ENCODE measurements around the gene KRTCAP2. TPM values are rescaled to one million over a fixed set of nuclear protein-coding genes. Genes with fewer than 3 reads are reported as not detected.
A peak's percentile ranks its signal among the peaks of the same experiment; 100 is the strongest.

The KRTCAP2 gene
- polyA plus RNA-seq, 3 donors: 157 to 256 (median 247) TPM

DNA sequence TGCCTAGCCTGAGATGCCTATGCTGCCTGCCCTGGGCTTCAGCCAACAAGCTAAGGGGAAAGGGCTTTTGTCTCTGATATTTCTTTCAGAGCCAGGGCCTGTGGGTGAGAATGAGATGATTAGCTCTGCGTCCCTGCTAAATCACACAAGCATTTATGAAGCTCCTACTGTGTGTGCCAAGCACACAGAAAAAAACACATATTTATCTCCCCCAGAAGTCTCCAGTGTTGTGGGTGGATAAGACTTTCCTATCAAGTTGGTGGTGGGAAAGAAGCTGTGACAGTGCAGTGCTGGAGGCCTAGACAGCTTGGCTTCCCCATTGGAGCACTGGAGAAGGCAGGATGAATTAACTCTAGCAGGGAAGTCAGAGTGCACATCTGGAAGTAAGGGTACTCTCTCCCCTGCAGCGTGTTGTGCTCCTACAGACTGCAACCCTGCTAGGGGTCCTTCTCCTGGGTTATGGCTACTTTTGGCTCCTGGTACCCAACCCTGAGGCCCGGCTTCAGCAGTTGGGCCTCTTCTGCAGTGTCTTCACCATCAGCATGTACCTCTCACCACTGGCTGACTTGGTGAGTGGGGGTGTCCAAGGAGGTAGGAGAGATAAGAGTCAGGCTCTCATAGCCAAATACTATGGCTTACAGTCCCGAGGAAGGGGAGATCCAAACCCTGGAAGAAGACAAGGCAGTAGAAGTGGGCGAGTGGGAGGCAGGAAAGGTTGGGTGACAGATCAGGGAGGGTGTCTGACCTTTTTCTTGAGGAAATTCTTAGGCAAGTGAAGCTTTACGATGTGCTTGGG, 35.8 kb downstream of the KRTCAP2 start:
- Mint-ChIP-seq H3K36me3 (peaks cover 12 to 19% of the 10 kb centered on the region in 2 donors), H3K4me1 (peaks cover 45% of the 10 kb centered on the region), H3K4me3 (peak overlapping the region; percentile 97 to 99), H3K9me3 (peaks cover 3 to 10% (median 7%) of the 10 kb centered on the region in 7 donors), H3K27me3 (ENCODE audit: low read depth in 3 of 3) (peaks cover 0 to 7% (median 2%) of the 10 kb centered on the region in 3 donors), H3K27ac (peak overlapping the region in 6 of 7 donors; percentile 27 to 100 (median 100))
- Histone ChIP-seq H3K9ac (ENCODE audit: insufficient read depth, low read length, poor library complexity, severe bottlenecking) (peak overlapping the region; percentile 92), H3K9me3 (replicated peaks in 1 of 2; ENCODE audit: control insufficient read depth in 1 of 2, insufficient read depth in 1 of 2, low read length in 2 of 2) (peaks cover 0 to 4% of the 10 kb centered on the region in 2 donors), H2AFZ (ENCODE audit: insufficient read depth, low read depth, low read length, poor library complexity, severe bottlenecking) (no peak overlapping the region), H3K4me2 (replicated peaks; ENCODE audit: extremely low read depth, low read length, poor library complexity, severe bottlenecking) (peak overlapping the region; percentile 84), H3K4me3 (replicated peaks in 1 of 3; ENCODE audit: low read depth in 2 of 3, low read length in 3 of 3) (peak overlapping the region in 1 of 3 experiments; percentile 79), H3K4me1 (ENCODE audit: control insufficient read depth in 1 of 2, insufficient read depth in 2 of 2, low read length in 2 of 2) (peaks cover 33 to 50% of the 10 kb centered on the region in 2 donors), H3K27me3 (ENCODE audit: control insufficient read depth in 2 of 2, insufficient read depth in 2 of 2, low read length in 2 of 2) (no peaks in the 10 kb centered on the region), H3K27ac (ENCODE audit: low read depth in 1 of 2, low read length in 2 of 2) (peak overlapping the region; percentile 97 to 99), H3K79me2 (ENCODE audit: insufficient read depth, low read length) (peaks cover 36% of the 10 kb centered on the region), H3K36me3 (replicated peaks in 1 of 2; ENCODE audit: control insufficient read depth in 1 of 2, insufficient read depth in 2 of 2, low read length in 2 of 2) (peaks cover 0 to 11% of the 10 kb centered on the region in 2 donors), H4K20me1 (ENCODE audit: insufficient read depth, low read length) (peaks cover 7% of the 10 kb centered on the region)
- intact Hi-C loops (cut with micrococcal nuclease): loop anchor here in 1 of 2 donors (5.0 kb wide), 1 partner anchor 35 kb away; the partner anchor contains the start of genes KRTCAP2 and TRIM46
- TF ChIP-seq, protein P1, sequence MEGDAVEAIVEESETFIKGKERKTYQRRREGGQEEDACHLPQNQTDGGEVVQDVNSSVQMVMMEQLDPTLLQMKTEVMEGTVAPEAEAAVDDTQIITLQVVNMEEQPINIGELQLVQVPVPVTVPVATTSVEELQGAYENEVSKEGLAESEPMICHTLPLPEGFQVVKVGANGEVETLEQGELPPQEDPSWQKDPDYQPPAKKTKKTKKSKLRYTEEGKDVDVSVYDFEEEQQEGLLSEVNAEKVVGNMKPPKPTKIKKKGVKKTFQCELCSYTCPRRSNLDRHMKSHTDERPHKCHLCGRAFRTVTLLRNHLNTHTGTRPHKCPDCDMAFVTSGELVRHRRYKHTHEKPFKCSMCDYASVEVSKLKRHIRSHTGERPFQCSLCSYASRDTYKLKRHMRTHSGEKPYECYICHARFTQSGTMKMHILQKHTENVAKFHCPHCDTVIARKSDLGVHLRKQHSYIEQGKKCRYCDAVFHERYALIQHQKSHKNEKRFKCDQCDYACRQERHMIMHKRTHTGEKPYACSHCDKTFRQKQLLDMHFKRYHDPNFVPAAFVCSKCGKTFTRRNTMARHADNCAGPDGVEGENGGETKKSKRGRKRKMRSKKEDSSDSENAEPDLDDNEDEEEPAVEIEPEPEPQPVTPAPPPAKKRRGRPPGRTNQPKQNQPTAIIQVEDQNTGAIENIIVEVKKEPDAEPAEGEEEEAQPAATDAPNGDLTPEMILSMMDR (IDR thresholded peaks at IDR 0.05): no peak
- DNase-seq: no peak
- WGBS (ENCODE audit: insufficient coverage): 100% methylated on average over 2 of the region's 6 CpGs

DNA sequence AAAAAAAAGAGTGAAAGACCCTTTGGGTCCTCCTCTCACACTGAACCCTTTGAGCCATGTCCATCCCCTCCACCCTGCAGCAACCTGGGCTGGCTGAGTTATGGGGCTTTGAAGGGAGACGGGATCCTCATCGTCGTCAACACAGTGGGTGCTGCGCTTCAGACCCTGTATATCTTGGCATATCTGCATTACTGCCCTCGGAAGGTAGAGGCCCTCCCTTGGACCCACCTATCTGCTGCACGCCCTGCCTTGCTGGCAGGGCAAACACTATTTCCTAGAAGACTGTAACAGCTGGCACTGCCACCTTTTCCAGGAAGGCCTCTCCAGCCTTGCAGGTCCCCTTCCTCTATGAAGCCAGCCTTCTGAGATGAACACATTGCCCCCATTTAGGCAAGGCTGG, 36.4 kb downstream of the KRTCAP2 start:
- Mint-ChIP-seq H3K27me3 (ENCODE audit: low read depth in 3 of 3) (peaks cover 0 to 7% (median 4%) of the 10 kb centered on the region in 3 donors), H3K4me1 (peaks cover 45% of the 10 kb centered on the region), H3K27ac (peak overlapping the region; percentile 99 to 100 (median 100)), H3K36me3 (peaks cover 12 to 19% of the 10 kb centered on the region in 2 donors), H3K4me3 (peak overlapping the region; percentile 97 to 99), H3K9me3 (peaks cover 1 to 6% (median 4%) of the 10 kb centered on the region in 7 donors)
- WGBS (ENCODE audit: insufficient coverage): 34% methylated on average over 2 of the region's 6 CpGs
- Histone ChIP-seq H3K27ac (ENCODE audit: low read depth in 1 of 2, low read length in 2 of 2) (peak overlapping the region; percentile 97 to 99), H4K20me1 (ENCODE audit: insufficient read depth, low read length) (peaks cover 7% of the 10 kb centered on the region), H3K9ac (ENCODE audit: insufficient read depth, low read length, poor library complexity, severe bottlenecking) (peak overlapping the region; percentile 92), H2AFZ (ENCODE audit: insufficient read depth, low read depth, low read length, poor library complexity, severe bottlenecking) (no peak overlapping the region), H3K27me3 (ENCODE audit: control insufficient read depth in 2 of 2, insufficient read depth in 2 of 2, low read length in 2 of 2) (no peaks in the 10 kb centered on the region), H3K36me3 (replicated peaks in 1 of 2; ENCODE audit: control insufficient read depth in 1 of 2, insufficient read depth in 2 of 2, low read length in 2 of 2) (peaks cover 0 to 11% of the 10 kb centered on the region in 2 donors), H3K79me2 (ENCODE audit: insufficient read depth, low read length) (peaks cover 36% of the 10 kb centered on the region), H3K4me2 (replicated peaks; ENCODE audit: extremely low read depth, low read length, poor library complexity, severe bottlenecking) (peak overlapping the region; percentile 84), H3K4me1 (ENCODE audit: control insufficient read depth in 1 of 2, insufficient read depth in 2 of 2, low read length in 2 of 2) (peaks cover 33 to 50% of the 10 kb centered on the region in 2 donors), H3K9me3 (replicated peaks in 1 of 2; ENCODE audit: control insufficient read depth in 1 of 2, insufficient read depth in 1 of 2, low read length in 2 of 2) (peaks cover 0 to 2% of the 10 kb centered on the region in 2 donors), H3K4me3 (replicated peaks in 1 of 3; ENCODE audit: low read depth in 2 of 3, low read length in 3 of 3) (peak overlapping the region; percentile 75 to 84 (median 79))
- TF ChIP-seq, protein P1 (IDR thresholded peaks at IDR 0.05): no peak
- intact Hi-C loops (cut with micrococcal nuclease): loop anchor here in 1 of 2 donors (5.0 kb wide), 1 partner anchor 36 kb away; the partner anchor contains the start of genes KRTCAP2 and TRIM46
- DNase-seq: no peak

All from CD14-positive monocyte (primary cell).